Central memory CD8-positive, alpha-beta T cell (primary cell): Measurements from ENCODE around the gene TRIM14.

ENCODE experiments used
- ATAC-seq: fragments of 150-1000 bp; cut with Tn5 transposase; replicated peaks from 2 replicates; pipeline ENCODE4 v1.10.0; 2022; ENCODE audit warnings: mild to moderate bottlenecking, moderate FRiP score, moderate number of reproducible peaks; ENCODE audit not compliant: poor library complexity, severe bottlenecking; ENCODE audit errors: extremely low read depth
- DNase-seq, 2 donors: peaks; one replicate each; pipeline ENCODE4 v3.0.0; 2021; ENCODE audit warnings: low spot score in 2 of 2
- H3K27ac Mint-ChIP-seq: one replicate; pipeline ENCODE4 v1.8.0; 2022; ENCODE audit warnings: low read depth, mild to moderate bottlenecking, moderate library complexity, mixed read lengths
- H3K27me3 Mint-ChIP-seq: one replicate; pipeline ENCODE4 v1.8.0; 2022; ENCODE audit warnings: mixed read lengths
- H3K36me3 Mint-ChIP-seq: one replicate; pipeline ENCODE4 v1.8.0; 2022; ENCODE audit warnings: mild to moderate bottlenecking, moderate library complexity, mixed read lengths; ENCODE audit not compliant: insufficient read depth
- H3K4me1 Mint-ChIP-seq: one replicate; pipeline ENCODE4 v1.8.0; 2022; ENCODE audit warnings: mixed read lengths
- H3K4me3 Mint-ChIP-seq: one replicate; pipeline ENCODE4 v1.8.0; 2022; ENCODE audit warnings: mild to moderate bottlenecking, moderate library complexity, mixed read lengths
- H3K9me3 Mint-ChIP-seq: one replicate; pipeline ENCODE4 v1.8.0; 2022; ENCODE audit warnings: mixed read lengths

The TRIM14 gene, protein sequence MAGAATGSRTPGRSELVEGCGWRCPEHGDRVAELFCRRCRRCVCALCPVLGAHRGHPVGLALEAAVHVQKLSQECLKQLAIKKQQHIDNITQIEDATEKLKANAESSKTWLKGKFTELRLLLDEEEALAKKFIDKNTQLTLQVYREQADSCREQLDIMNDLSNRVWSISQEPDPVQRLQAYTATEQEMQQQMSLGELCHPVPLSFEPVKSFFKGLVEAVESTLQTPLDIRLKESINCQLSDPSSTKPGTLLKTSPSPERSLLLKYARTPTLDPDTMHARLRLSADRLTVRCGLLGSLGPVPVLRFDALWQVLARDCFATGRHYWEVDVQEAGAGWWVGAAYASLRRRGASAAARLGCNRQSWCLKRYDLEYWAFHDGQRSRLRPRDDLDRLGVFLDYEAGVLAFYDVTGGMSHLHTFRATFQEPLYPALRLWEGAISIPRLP

DNA sequence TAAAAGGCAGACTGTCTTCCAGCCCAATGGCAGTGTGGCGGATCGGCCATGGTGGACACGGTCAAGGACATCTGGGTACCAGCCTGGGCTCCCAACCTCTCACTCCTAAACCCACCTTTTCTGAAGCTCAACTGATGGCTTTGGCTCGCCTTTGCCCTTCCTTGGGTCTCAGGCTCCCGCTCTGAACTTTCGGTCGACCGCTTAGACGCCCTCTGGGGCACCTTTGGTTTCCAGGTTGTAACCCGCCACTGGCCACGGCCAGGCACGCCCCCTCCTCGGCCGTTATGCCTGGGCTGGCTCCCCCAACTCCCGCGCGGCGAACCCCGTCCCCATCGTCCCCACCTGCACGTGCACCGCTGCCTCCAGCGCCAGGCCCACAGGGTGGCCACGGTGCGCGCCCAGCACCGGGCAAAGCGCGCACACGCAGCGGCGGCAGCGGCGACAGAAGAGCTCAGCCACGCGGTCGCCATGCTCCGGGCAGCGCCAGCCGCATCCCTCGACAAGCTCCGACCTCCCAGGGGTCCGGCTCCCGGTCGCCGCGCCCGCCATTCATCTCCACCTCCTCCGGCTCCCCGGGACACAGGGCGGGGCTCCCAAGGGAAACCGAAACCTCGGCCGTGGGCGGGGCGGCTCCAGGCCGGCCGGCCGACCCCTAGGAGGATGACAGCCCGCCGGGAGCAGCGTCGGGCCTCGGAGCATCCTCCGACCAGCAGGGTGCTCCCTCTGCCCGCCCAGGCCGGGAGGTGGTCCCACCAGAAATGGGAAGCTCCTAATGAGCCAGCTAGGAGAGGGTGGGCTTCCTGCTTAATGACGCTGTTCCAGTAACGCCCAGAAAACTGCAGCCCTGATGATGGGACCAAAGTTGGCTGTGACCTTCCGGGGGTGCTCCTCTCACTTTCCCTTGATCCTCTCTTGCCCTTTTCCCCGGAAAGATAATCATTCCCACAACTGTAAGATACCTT lies at the start of gene TRIM14:
Gene TRIM14, minus strand, starts transcription at position 583 of the 962 bp plus-strand sequence. Its CDS starts 34 bp downstream, at position 549.
- ATAC-seq (peak; percentile 34), DNase-seq (peak in 1 of 2 donors; percentile 19)
- Mint-ChIP-seq H3K4me1 (peaks cover 39% of the 10 kb centered on the region), H3K27me3 (no peaks in the 10 kb centered on the region), H3K36me3 (peaks cover 28% of the 10 kb centered on the region), H3K9me3 (no peaks in the 10 kb centered on the region), H3K4me3 (peak within 1 kb of the TSS; percentile 83), H3K27ac (peak within 1 kb of the TSS; percentile 94)

DNA sequence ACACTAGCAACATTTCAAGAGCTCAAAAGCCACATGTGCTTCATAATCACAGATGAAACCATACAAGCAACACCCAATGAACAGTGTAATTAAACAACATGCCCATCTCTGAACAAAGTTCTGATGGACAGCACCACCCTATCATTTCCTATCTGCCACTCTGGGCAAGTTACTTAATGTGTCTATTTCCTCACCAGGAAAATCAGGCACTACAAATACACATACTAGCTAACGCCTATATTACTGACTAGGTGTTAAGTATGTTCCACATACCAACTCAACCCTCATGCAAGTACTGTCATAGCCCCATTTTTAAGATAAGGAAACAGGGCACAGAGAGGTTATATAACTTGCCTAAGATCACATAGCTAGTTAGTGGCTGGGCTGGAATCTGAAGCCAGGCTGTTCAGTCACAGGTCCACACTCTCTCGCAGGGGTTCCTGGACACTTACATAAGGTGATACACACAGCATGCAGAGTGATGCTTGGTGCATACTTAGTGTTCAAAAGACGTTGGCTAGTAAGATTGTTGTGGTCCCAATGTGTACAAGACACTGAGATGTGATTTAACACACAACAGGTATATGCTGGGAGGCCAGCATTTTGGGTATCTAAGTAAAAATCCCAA lies 49.2 kb upstream of the TRIM14 start:
- ATAC-seq (no peak), DNase-seq (no peak)
- Mint-ChIP-seq H3K36me3 (peaks cover 8% of the 10 kb centered on the region), H3K27me3 (no peaks in the 10 kb centered on the region), H3K9me3 (no peaks in the 10 kb centered on the region), H3K4me3 (peak overlapping the region; percentile 13), H3K27ac (peak overlapping the region; percentile 78), H3K4me1 (peaks cover 70% of the 10 kb centered on the region)

DNA sequence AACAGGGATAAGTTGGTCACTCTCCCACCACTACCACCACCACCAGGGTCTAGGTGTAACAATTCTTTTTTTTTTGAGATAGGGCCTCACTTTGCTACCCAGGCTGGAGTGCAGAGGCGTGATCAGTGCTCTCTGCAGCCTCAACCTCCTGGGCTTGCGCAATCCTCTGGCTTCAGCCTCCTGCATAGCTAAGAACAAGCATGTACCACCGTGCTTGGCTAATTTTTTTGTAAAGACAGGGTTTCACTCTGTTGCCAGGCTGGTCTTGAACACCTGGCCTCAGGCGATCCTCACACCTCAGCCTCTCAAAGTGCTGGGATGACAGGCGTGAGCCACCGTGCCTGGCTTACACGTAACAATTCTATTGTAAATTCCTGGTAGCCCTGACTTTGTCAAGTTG lies 45.9 kb upstream of the TRIM14 start:
- no peaks in the 10 kb centered on the region for H3K9me3 Mint-ChIP-seq
- H3K4me1 Mint-ChIP-seq: peaks cover 63% of the 10 kb centered on the region
- no peak overlapping the region for H3K27ac Mint-ChIP-seq
- H3K27me3 Mint-ChIP-seq: no peaks in the 10 kb centered on the region
- H3K4me3 Mint-ChIP-seq: no peak overlapping the region
- no peak for ATAC-seq
- no peak for DNase-seq
- peaks cover 7% of the 10 kb centered on the region for H3K36me3 Mint-ChIP-seq

DNA sequence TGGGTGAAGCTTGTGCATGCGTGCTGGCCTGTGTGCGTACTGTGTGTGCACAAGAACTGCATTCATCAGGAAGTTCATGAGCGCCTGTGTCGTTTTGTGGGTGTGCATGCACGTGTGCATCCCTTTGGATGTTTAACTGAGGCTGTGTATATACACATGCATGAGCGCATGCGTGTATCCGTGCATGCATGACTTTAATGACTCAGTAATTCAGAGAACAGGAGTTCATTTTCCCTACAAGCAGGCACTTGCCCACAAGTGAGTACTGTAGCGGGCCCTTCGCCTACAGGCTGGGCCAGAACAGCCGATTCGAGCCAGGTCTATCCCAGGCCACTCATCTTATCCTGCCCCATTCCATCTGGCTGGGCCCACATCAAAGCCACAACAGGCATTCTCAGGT lies 43.6 kb upstream of the TRIM14 start:
- ATAC-seq (no peak), DNase-seq (no peak)
- H3K9me3 Mint-ChIP-seq: no peaks in the 10 kb centered on the region
- H3K27me3 Mint-ChIP-seq: no peaks in the 10 kb centered on the region
- H3K4me3 Mint-ChIP-seq: no peak overlapping the region
- H3K27ac Mint-ChIP-seq: no peak overlapping the region
- peaks cover 65% of the 10 kb centered on the region for H3K4me1 Mint-ChIP-seq
- peaks cover 11% of the 10 kb centered on the region for H3K36me3 Mint-ChIP-seq

DNA sequence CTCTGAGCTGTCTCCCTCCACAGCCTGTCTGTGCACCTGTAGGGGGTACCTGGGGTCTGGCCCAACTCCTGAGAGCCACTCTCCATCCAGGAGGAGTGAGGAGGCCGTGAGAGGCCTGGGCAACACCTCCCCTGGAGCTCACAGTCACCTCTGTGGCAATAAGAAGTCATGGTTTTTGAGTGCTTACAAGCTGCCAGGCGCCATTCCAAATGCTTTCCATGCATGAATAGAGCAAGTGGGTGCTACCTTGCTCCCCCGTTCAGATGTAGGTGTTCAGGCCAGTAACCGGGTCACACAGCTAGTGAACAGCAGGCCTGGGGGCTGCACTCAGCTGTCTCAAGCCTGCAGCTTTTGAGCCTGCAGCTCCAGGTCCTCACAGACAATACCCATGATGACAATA lies 42.8 kb upstream of the TRIM14 start:
- no peak for DNase-seq
- H3K9me3 Mint-ChIP-seq: no peaks in the 10 kb centered on the region
- H3K27ac Mint-ChIP-seq: no peak overlapping the region
- H3K27me3 Mint-ChIP-seq: no peaks in the 10 kb centered on the region
- no peak overlapping the region for H3K4me3 Mint-ChIP-seq
- peaks cover 60% of the 10 kb centered on the region for H3K4me1 Mint-ChIP-seq
- ATAC-seq: no peak
- peaks cover 12% of the 10 kb centered on the region for H3K36me3 Mint-ChIP-seq

- DNase-seq (no peak), ATAC-seq (no peak)
- Mint-ChIP-seq H3K4me3 (no peak overlapping the region), H3K4me1 (peaks cover 45% of the 10 kb centered on the region), H3K27me3 (no peaks in the 10 kb centered on the region), H3K27ac (peak overlapping the region; percentile 79), H3K36me3 (peaks cover 24% of the 10 kb centered on the region), H3K9me3 (no peaks in the 10 kb centered on the region)
Measured at GRCh38 chr9:98159790-98160189, 40.8 kb upstream of the TRIM14 start.

GRCh38 chr9:98159301-98159700 lies 40.3 kb upstream of the TRIM14 start:
- peak overlapping the region; percentile 79 for H3K27ac Mint-ChIP-seq
- ATAC-seq: no peak
- no peak overlapping the region for H3K4me3 Mint-ChIP-seq
- H3K27me3 Mint-ChIP-seq: no peaks in the 10 kb centered on the region
- H3K36me3 Mint-ChIP-seq: peaks cover 24% of the 10 kb centered on the region
- H3K4me1 Mint-ChIP-seq: peaks cover 40% of the 10 kb centered on the region
- no peak for DNase-seq
- H3K9me3 Mint-ChIP-seq: no peaks in the 10 kb centered on the region

DNA sequence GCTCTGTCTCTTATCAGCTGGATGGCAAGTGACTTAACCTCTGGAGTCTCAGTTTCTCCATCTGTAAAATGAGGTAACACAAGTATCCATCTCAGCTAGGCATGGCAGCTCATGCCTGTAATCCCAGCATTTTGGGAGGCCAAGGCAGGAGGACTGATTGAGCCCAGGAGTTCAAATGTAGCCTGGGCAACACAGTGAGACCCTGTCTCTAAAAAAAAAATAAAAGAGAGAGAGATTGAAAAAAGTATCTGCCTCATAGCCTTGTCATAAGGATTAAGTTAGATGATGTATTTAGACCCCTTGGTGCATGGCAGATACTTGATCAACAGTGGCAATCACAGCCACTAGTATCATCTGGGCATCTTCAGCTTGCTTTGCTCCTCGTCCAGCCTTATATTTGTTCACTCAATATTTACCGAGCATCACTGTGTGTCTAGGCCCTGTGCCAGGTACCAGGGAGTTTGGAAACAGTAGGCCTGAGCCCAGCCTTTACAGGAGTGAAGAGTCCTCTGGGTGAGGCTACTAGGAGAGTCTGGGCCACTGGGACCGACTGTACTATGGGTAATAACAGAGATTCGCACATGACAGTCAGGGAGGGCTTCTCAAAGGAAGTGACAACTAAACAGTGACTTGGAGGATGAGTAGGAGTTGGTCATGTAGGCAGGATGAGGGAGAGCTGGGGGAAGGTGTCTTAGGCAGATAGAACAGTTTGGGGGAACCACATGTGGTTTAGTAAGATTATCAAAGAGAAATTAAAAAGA lies 39.2 kb upstream of the TRIM14 start:
- ATAC-seq (peak; percentile 43), DNase-seq (no peak)
- Mint-ChIP-seq H3K4me3 (no peak overlapping the region), H3K36me3 (peaks cover 19% of the 10 kb centered on the region), H3K27me3 (no peaks in the 10 kb centered on the region), H3K9me3 (no peaks in the 10 kb centered on the region), H3K27ac (no peak overlapping the region), H3K4me1 (peaks cover 30% of the 10 kb centered on the region)

GRCh38 chr9:98157372-98157771 lies 38.4 kb upstream of the TRIM14 start:
- Mint-ChIP-seq H3K4me3 (no peak overlapping the region), H3K27me3 (no peaks in the 10 kb centered on the region), H3K27ac (no peak overlapping the region), H3K4me1 (peaks cover 29% of the 10 kb centered on the region), H3K9me3 (no peaks in the 10 kb centered on the region), H3K36me3 (peaks cover 19% of the 10 kb centered on the region)
- ATAC-seq (no peak), DNase-seq (no peak)

DNA sequence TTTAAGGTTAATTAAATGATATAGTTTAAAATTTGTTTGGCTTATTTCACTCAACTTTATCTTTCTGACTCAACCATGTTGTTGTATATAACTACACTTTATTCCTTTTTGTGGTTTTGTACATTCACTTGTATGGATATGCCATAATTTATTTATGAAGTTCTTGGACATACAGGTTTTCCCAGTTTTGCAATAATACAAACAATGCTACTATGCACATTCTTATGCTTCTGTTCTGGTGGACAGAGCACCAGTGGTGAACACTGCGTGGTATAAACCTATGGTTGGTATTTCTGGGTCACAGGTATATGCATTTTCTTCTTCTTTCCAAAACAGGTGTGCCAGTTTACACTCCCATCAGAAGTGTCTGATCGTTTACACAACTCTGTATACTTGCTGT lies 35.7 kb upstream of the TRIM14 start:
- no peak overlapping the region for H3K27ac Mint-ChIP-seq
- no peaks in the 10 kb centered on the region for H3K9me3 Mint-ChIP-seq
- H3K4me1 Mint-ChIP-seq: peaks cover 23% of the 10 kb centered on the region
- peaks cover 19% of the 10 kb centered on the region for H3K36me3 Mint-ChIP-seq
- DNase-seq (no peak), ATAC-seq (no peak)
- no peak overlapping the region for H3K4me3 Mint-ChIP-seq
- H3K27me3 Mint-ChIP-seq: no peaks in the 10 kb centered on the region

- no peaks in the 10 kb centered on the region for H3K27me3 Mint-ChIP-seq
- H3K27ac Mint-ChIP-seq: no peak overlapping the region
- peaks cover 14% of the 10 kb centered on the region for H3K36me3 Mint-ChIP-seq
- ATAC-seq (no peak), DNase-seq (no peak)
- peaks cover 11% of the 10 kb centered on the region for H3K4me1 Mint-ChIP-seq
- H3K9me3 Mint-ChIP-seq: no peaks in the 10 kb centered on the region
- H3K4me3 Mint-ChIP-seq: no peak overlapping the region
Measured at GRCh38 chr9:98152526-98152925, 33.5 kb upstream of the TRIM14 start.

GRCh38 chr9:98150721-98151120 lies 31.7 kb upstream of the TRIM14 start:
- no peak overlapping the region for H3K27ac Mint-ChIP-seq
- peaks cover 7% of the 10 kb centered on the region for H3K36me3 Mint-ChIP-seq
- no peaks in the 10 kb centered on the region for H3K9me3 Mint-ChIP-seq
- no peak overlapping the region for H3K4me3 Mint-ChIP-seq
- peaks cover 17% of the 10 kb centered on the region for H3K4me1 Mint-ChIP-seq
- ATAC-seq (no peak), DNase-seq (no peak)
- no peaks in the 10 kb centered on the region for H3K27me3 Mint-ChIP-seq
